HepG2 (cell line): ENCODE measurements around the gene C2orf92.

Source experiments
- CHD2 ChIP-seq: IDR thresholded peaks from 2 replicates; pipeline ENCODE4 v1.6.1; 2011; ENCODE audit warnings: low read depth, low read length, improper control_type of control experiment
- CTCF ChIP-seq: sonication (generic); formaldehyde crosslinking; IDR thresholded peaks from 2 replicates; pipeline ENCODE4 v1.5.0; 2020; ENCODE audit warnings: mild to moderate bottlenecking, missing genetic modification reagents, moderate library complexity
- SNAI1 ChIP-seq: sonication (generic); formaldehyde crosslinking; IDR thresholded peaks from 2 replicates; pipeline ENCODE4 v1.5.0; 2020; ENCODE audit warnings: mild to moderate bottlenecking, missing genetic modification reagents, borderline replicate concordance
- SOX5 ChIP-seq: IDR thresholded peaks from 2 replicates; pipeline ENCODE4 v1.6.1; 2016; ENCODE audit warnings: borderline replicate concordance
- ZNF639 ChIP-seq: conservative IDR thresholded peaks from 2 replicates; pipeline ENCODE4 v1.6.1; 2018; ENCODE audit warnings: missing genetic modification reagents

- no peak for TF ChIP-seq CTCF (CRISPR knock-in tag)
- no peak for TF ChIP-seq ZNF639 (CRISPR knock-in tag)
- no peak for TF ChIP-seq CHD2
- no peak for TF ChIP-seq SNAI1 (CRISPR knock-in tag)
- no peak for TF ChIP-seq SOX5 (CRISPR knock-in tag)
These were observed 57.0 kb downstream of the C2orf92 start for GRCh38 chr2:97726261-97727064.
